Measurements from ENCODE around the gene ACRBP.

DNA sequence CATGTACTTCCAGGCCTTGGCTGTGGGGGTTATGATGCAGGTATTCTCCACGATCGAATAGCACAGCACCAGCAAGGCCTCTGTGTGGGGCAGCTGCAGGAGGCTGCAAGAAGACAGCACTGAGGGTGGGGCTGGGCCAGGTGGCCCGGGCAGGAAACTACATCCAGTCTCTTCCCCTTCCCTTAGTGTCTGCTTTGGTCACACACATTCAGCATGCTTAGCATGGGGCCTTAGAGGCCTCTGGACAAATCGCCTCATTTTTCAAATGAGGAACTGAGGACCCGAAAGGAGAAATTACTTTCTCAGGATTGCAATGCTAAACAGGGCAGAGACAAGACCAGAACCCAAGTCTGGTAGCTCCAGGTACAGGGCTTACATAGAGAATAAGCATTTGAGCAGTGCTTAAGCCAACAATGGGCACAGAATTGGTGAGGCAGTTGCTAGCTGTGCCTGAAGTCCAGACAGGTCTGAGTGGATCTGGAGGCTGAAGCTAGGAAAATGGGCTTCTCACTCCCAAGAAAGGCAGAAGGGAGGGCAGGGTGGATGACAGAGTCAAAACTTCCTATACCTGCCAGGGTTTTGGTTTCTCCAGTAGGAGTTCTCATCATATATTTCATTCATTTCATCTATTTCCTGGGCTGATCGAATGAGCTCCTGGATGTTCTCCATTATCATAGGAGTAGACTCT is 3.5 kb downstream of the ACRBP start:
- TF ChIP-seq EZH2 (IDR thresholded peaks at IDR 0.05) (no peak), POLR2AphosphoS5 (IDR thresholded peaks at IDR 0.05; ENCODE audit: borderline replicate concordance, low read depth, low read length) (no peak), FOXP2 (optimal IDR thresholded peaks at IDR 0.05; ENCODE audit: control extremely low read depth, extremely low read length, insufficient read depth) (no peak)
